Neuronal stem cell (in vitro differentiated cells): Measurements from ENCODE around the gene SEMA3A.

Source experiments
- DNase-seq: peaks from one replicate; pipeline ENCODE4 v3.0.0-alpha.2; 2013; ENCODE audit warnings: low spot score
- H2AFZ ChIP-seq: one replicate; pipeline ENCODE4 v1.6.1; 2013; ENCODE audit warnings: mild to moderate bottlenecking, low read length, inconsistent platforms
- H2AK5ac ChIP-seq: 2 replicates; pipeline ENCODE4 v1.6.1; 2013; ENCODE audit warnings: low read depth, mild to moderate bottlenecking, inconsistent platforms, low read length, moderate library complexity, mixed read lengths
- H2BK120ac ChIP-seq: 2 replicates; pipeline ENCODE4 v1.6.1; 2013; ENCODE audit warnings: low read depth, mild to moderate bottlenecking, inconsistent platforms, low read length, moderate library complexity, mixed read lengths
- H2BK12ac ChIP-seq: one replicate; pipeline ENCODE4 v1.6.1; 2013; ENCODE audit warnings: low read length, inconsistent platforms
- H2BK15ac ChIP-seq: 2 replicates; pipeline ENCODE4 v1.6.1; 2013; ENCODE audit warnings: mild to moderate bottlenecking, low read length, inconsistent platforms, mixed read lengths
- H2BK5ac ChIP-seq: one replicate; pipeline ENCODE4 v1.6.1; 2013; ENCODE audit warnings: inconsistent platforms, mild to moderate bottlenecking, low read length, moderate library complexity
- H3K14ac ChIP-seq: one replicate; pipeline ENCODE4 v1.6.1; 2013; ENCODE audit warnings: low read length, inconsistent platforms
- H3K18ac ChIP-seq: 2 replicates; pipeline ENCODE4 v1.6.1; 2013; ENCODE audit warnings: low read length, inconsistent platforms
- H3K23ac ChIP-seq: 2 replicates; pipeline ENCODE4 v1.6.1; 2013; ENCODE audit warnings: low read depth, mild to moderate bottlenecking, mixed read lengths, low read length, inconsistent platforms; ENCODE audit not compliant: poor library complexity
- H3K27ac ChIP-seq: replicated peaks from 3 replicates; pipeline ENCODE4 v1.5.1; 2013; ENCODE audit warnings: low read length, inconsistent platforms
- H3K27me3 ChIP-seq, 3 experiments: 2 replicates each; pipeline ENCODE4 v1.6.1; 2013; ENCODE audit warnings: low read length in 3 of 3, mild to moderate bottlenecking in 2 of 3, inconsistent platforms in 1 of 3, low read depth in 1 of 3, mixed read lengths in 1 of 3, moderate library complexity in 1 of 3; ENCODE audit not compliant: control insufficient read depth in 3 of 3, insufficient read depth in 3 of 3
- H3K36me3 ChIP-seq, 2 donors: replicated peaks in 1 of 2; 2 replicates each; pipeline ENCODE4 v1.6.1; 2013; ENCODE audit warnings: low read length in 2 of 2; ENCODE audit not compliant: control insufficient read depth in 2 of 2, insufficient read depth in 2 of 2
- H3K4ac ChIP-seq: 2 replicates; pipeline ENCODE4 v1.6.1; 2013; ENCODE audit warnings: inconsistent platforms, mild to moderate bottlenecking, low read length, moderate library complexity
- H3K4me1 ChIP-seq, 2 donors: 1 replicate in 1 of 2; 2 replicates in 1 of 2; pipeline ENCODE4 v1.6.1; 2013; ENCODE audit warnings: low read length in 2 of 2, low read depth in 1 of 2; ENCODE audit not compliant: control insufficient read depth in 2 of 2, insufficient read depth in 1 of 2
- H3K4me2 ChIP-seq: one replicate; pipeline ENCODE4 v1.6.1; 2013; ENCODE audit warnings: mild to moderate bottlenecking, low read length, inconsistent platforms; ENCODE audit not compliant: insufficient read depth, poor library complexity, severe bottlenecking
- H3K4me3 ChIP-seq, 2 donors: 2 replicates each; pipeline ENCODE4 v1.5.1; 2013; ENCODE audit warnings: low read length in 2 of 2, mild to moderate bottlenecking in 2 of 2, inconsistent platforms in 1 of 2, moderate library complexity in 1 of 2
- H3K79me1 ChIP-seq: one replicate; pipeline ENCODE4 v1.6.1; 2013; ENCODE audit warnings: low read depth, mild to moderate bottlenecking, inconsistent platforms, low read length, moderate library complexity
- H3K9ac ChIP-seq: one replicate; pipeline ENCODE4 v1.6.1; 2013; ENCODE audit warnings: mild to moderate bottlenecking, low read depth, low read length, inconsistent platforms; ENCODE audit not compliant: poor library complexity
- H3K9me3 ChIP-seq, 2 donors: replicated peaks in 1 of 2; 2 replicates each; pipeline versions ENCODE3 to v1.6.1; 2013; ENCODE audit warnings: low read length in 2 of 2, mild to moderate bottlenecking in 2 of 2, inconsistent platforms in 1 of 2, low read depth in 1 of 2, mixed read lengths in 1 of 2, moderate library complexity in 1 of 2; ENCODE audit not compliant: control insufficient read depth in 2 of 2, insufficient read depth in 1 of 2
- H4K8ac ChIP-seq: one replicate; pipeline ENCODE4 v1.6.1; 2013; ENCODE audit warnings: low read depth, mild to moderate bottlenecking, inconsistent platforms, low read length, moderate library complexity
- H4K91ac ChIP-seq: one replicate; pipeline ENCODE4 v1.6.1; 2013; ENCODE audit warnings: low read length, low read depth, mild to moderate bottlenecking, inconsistent platforms; ENCODE audit not compliant: poor library complexity
- WGBS, 2 donors: extraction: QIAGEN DNeasy Blood & Tissue Kit; methylation state at CpG; one replicate each; pipeline ENCODE4 v1.1.7; 2013; ENCODE audit warnings: missing lambda C conversion rate in 2 of 2, mixed read lengths in 1 of 2; ENCODE audit not compliant: insufficient read length in 2 of 2, insufficient replicate concordance in 1 of 2; ENCODE audit errors: extremely low coverage in 2 of 2; 5-methylcytosine and 5-hydroxymethylcytosine counted together

SEMA3A gene

DNA sequence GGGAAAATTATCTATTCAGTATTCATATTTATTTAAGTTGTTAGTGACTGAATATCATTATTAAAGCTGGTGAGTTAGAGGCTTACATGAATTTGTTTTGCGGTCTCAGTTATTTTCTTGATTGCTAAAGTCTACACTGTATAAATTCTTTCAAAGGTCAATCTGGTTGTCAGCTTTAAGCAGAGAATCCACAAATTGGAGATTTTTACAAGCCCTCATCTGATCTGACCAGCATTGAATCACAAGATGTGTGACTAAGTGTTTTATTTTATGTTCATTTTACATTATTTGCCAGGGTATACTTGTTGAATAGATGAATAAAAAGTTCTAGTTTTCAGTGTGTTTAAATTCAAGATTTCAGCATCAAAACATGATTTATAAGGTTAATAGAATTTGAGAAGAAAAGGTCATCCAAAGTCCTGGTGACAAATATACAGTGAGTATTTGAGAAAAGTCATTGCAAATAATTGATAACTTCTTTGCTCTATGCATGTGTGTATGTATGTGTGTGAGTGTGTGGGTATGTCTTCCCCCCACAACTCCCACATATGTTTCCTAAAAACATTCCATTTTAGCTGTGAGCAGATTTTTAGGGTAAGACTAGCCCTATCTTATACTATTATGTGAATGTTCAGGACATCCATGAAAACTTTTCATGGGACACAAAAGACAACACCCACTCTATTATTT is 4.4 kb downstream of the SEMA3A start:
- WGBS, 2 donors: no CpG with 5 or more reads among the region's 1 CpG

DNA sequence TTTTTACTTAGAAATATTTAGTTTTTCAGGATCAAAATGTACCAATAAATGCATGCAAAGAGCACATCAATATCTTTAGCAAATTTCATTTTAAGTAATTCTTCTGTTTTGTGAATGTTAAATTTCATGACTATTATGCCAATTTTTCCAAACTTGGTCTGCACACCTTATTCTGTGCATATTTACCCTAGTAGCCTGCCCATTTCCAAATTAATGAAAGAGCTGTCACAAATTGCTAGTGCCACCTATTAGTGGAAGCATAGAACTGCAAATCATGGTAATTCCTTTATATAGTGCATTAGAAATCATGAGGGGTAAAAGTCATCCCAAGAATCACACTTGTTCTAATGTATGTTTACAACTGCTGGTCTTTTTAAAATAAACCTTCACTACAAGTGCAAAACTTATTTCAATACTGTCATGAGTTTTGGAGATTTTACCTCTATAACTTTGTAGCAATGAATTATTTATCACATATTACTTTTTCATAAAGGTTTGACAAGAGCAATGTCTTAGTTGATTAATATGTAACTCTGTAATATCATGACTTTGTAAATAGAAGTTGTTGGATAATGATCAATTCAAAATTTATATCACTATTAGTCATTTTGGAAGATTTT is 5.7 kb downstream of the SEMA3A start:
- no peak overlapping the region for H2BK5ac ChIP-seq
- no peaks in the 10 kb centered on the region for H3K27me3 ChIP-seq
- H3K9ac ChIP-seq: no peak overlapping the region
- H3K18ac ChIP-seq: no peak overlapping the region
- H4K91ac ChIP-seq: no peak overlapping the region
- H3K36me3 ChIP-seq: peaks cover 0 to 38% of the 10 kb centered on the region in 2 donors
- H2AFZ ChIP-seq: no peak overlapping the region
- no peak overlapping the region for H3K27ac ChIP-seq
- DNase-seq: no peak
- H3K14ac ChIP-seq: no peak overlapping the region
- H3K4me1 ChIP-seq: peaks cover 1 to 14% of the 10 kb centered on the region in 2 donors
- H3K79me1 ChIP-seq: no peaks in the 10 kb centered on the region
- no peak overlapping the region for H2BK120ac ChIP-seq
- H2BK15ac ChIP-seq: no peak overlapping the region
- H3K4me3 ChIP-seq: no peak overlapping the region
- H3K23ac ChIP-seq: no peak overlapping the region
- peaks cover 0 to 8% of the 10 kb centered on the region in 2 donors for H3K9me3 ChIP-seq
- H2AK5ac ChIP-seq: no peak overlapping the region
- H2BK12ac ChIP-seq: no peak overlapping the region
- H3K4ac ChIP-seq: no peak overlapping the region
- H4K8ac ChIP-seq: no peak overlapping the region
- no peak overlapping the region for H3K4me2 ChIP-seq

More for the DNA sequence above, 4.4 kb downstream of the SEMA3A start:
- no peak for DNase-seq
- Histone ChIP-seq H3K9me3 (peaks cover 0 to 7% of the 10 kb centered on the region in 2 donors), H4K8ac (no peak overlapping the region), H3K4me3 (no peak overlapping the region), H2AFZ (no peak overlapping the region), H3K36me3 (peaks cover 0 to 27% of the 10 kb centered on the region in 2 donors), H2BK15ac (no peak overlapping the region), H3K9ac (no peak overlapping the region), H4K91ac (no peak overlapping the region), H3K27ac (no peak overlapping the region), H2AK5ac (no peak overlapping the region), H3K79me1 (no peaks in the 10 kb centered on the region), H2BK5ac (no peak overlapping the region), H3K23ac (no peak overlapping the region), H2BK120ac (no peak overlapping the region), H3K4me2 (no peak overlapping the region), H3K14ac (no peak overlapping the region), H2BK12ac (no peak overlapping the region), H3K27me3 (no peaks in the 10 kb centered on the region), H3K18ac (no peak overlapping the region), H3K4me1 (peaks cover 1 to 14% of the 10 kb centered on the region in 2 donors), H3K4ac (no peak overlapping the region)

DNA sequence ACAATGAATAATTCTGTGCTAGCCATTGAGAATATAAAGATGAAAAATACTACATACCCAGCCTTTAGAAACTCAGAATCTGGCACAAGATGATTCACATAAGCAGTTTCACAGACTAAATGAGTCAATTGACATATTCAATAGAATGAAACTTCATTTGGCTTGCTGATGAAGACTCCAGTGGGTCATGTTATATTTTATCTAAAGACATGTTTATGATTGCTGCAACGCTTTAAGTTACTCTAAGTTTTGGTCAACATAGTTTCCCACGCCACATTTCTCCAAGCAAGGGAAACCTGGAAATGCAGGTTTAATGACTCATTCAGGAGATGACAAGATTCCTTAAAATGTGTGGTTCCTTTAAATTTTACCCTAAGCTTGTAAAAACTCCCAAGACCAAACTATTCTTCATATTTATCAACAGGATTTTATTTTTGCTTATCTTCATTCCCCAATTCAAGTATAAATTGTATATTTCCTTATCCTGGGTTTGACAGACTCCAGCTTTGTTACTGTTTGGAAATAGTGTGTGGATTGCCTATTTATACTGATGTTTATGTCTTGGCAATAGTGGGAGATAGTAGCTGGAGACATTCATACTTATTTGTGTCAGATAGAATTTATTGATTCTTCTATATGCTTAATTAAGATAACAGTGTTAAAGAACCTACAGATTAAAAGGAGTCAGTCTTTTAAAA is 6.6 kb downstream of the SEMA3A start:
- Histone ChIP-seq H3K23ac (no peak overlapping the region), H3K79me1 (no peaks in the 10 kb centered on the region), H3K14ac (no peak overlapping the region), H3K9me3 (peaks cover 0 to 8% of the 10 kb centered on the region in 2 donors), H2BK120ac (no peak overlapping the region), H3K18ac (no peak overlapping the region), H4K8ac (no peak overlapping the region), H2BK15ac (no peak overlapping the region), H4K91ac (no peak overlapping the region), H3K4me3 (no peak overlapping the region), H2BK12ac (no peak overlapping the region), H3K36me3 (peaks cover 0 to 44% of the 10 kb centered on the region in 2 donors), H3K27ac (no peak overlapping the region), H3K9ac (no peak overlapping the region), H3K4ac (no peak overlapping the region), H2AFZ (no peak overlapping the region), H2BK5ac (no peak overlapping the region), H3K27me3 (no peaks in the 10 kb centered on the region), H3K4me1 (peaks cover 1 to 14% of the 10 kb centered on the region in 2 donors), H2AK5ac (no peak overlapping the region), H3K4me2 (no peak overlapping the region)
- no CpG with 5 or more reads among the region's 2 CpGs for WGBS, 2 donors
- no peak for DNase-seq

DNA sequence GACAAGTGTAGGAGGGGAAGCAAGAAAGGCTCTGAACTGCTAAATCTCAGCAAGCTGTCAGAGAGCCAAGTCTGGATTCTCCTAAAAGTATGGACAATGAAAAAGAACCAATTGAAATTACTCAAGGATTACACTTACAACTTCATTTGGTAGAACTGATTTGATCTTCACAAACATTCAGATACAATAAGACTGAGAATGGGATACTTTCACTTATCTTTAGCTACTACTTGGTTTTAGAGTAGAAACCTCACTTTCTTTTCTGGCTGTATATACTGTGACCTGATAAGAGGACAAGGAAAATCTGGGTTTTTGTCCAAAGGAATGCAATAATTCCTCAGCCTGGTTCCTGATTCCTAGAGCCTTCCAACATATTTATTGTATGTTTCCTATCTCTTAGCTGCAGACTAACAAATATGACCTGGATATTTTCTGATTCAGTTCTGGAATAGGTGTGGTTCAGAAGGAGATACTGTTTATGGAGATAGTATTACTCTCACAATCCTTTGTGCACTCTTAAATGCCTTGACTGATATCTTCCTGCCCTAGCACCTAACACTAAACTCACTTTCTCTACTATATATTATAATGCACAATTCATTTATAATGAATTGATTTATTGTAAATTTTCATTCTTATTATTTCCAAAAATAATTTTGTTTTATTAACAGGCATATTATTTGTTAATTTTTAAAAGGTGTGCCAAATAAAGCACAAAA is 7.3 kb downstream of the SEMA3A start:
- H3K14ac ChIP-seq: no peak overlapping the region
- no peak overlapping the region for H4K8ac ChIP-seq
- no peak overlapping the region for H3K4ac ChIP-seq
- no peak overlapping the region for H3K27ac ChIP-seq
- no peaks in the 10 kb centered on the region for H3K79me1 ChIP-seq
- no peak overlapping the region for H2AFZ ChIP-seq
- H3K18ac ChIP-seq: no peak overlapping the region
- no peak overlapping the region for H2BK15ac ChIP-seq
- H3K9me3 ChIP-seq: peaks cover 0 to 8% of the 10 kb centered on the region in 2 donors
- no peaks in the 10 kb centered on the region for H3K27me3 ChIP-seq
- no peak overlapping the region for H2BK120ac ChIP-seq
- H3K4me1 ChIP-seq: peaks cover 1 to 14% of the 10 kb centered on the region in 2 donors
- no peak overlapping the region for H3K23ac ChIP-seq
- peaks cover 0 to 51% of the 10 kb centered on the region in 2 donors for H3K36me3 ChIP-seq
- no peak overlapping the region for H3K4me2 ChIP-seq
- no peak overlapping the region for H3K4me3 ChIP-seq
- H2BK5ac ChIP-seq: no peak overlapping the region
- no peak overlapping the region for H3K9ac ChIP-seq
- DNase-seq: no peak
- H2BK12ac ChIP-seq: no peak overlapping the region
- H2AK5ac ChIP-seq: no peak overlapping the region
- no peak overlapping the region for H4K91ac ChIP-seq
